BLaER1 (cell line): ENCODE measurements around the gene DPP9.

ENCODE experiments used
- H3K27ac ChIP-seq: shearing (Covaris generic); formaldehyde crosslinking; 2 replicates; pipeline ENCODE4 v1.8.1; 2022
- H3K27me3 ChIP-seq: shearing (Covaris generic); formaldehyde crosslinking; 2 replicates; pipeline ENCODE4 v1.8.1; 2022
- H3K36me3 ChIP-seq: shearing (Covaris generic); formaldehyde crosslinking; 2 replicates; pipeline ENCODE4 v1.8.1; 2022
- H3K4me1 ChIP-seq: shearing (Covaris generic); formaldehyde crosslinking; 2 replicates; pipeline ENCODE4 v1.8.1; 2022
- H3K4me2 ChIP-seq: shearing (Covaris generic); formaldehyde crosslinking; 2 replicates; pipeline ENCODE4 v1.8.1; 2022
- H3K4me3 ChIP-seq: shearing (Covaris generic); formaldehyde crosslinking; 2 replicates; pipeline ENCODE4 v1.8.1; 2022
- H3K9ac ChIP-seq: shearing (Covaris generic); formaldehyde crosslinking; 2 replicates; pipeline ENCODE4 v1.8.1; 2022
- H3K9me3 ChIP-seq: shearing (Covaris generic); formaldehyde crosslinking; 2 replicates; pipeline ENCODE4 v1.8.1; 2022
- H4K20me1 ChIP-seq: shearing (Covaris generic); formaldehyde crosslinking; 2 replicates; pipeline ENCODE4 v1.8.1; 2022
- Cebpa-rat ChIP-seq: shearing (Covaris generic); IDR thresholded peaks from 2 replicates; pipeline ENCODE4 v1.8.1; 2022

The DPP9 gene

DNA sequence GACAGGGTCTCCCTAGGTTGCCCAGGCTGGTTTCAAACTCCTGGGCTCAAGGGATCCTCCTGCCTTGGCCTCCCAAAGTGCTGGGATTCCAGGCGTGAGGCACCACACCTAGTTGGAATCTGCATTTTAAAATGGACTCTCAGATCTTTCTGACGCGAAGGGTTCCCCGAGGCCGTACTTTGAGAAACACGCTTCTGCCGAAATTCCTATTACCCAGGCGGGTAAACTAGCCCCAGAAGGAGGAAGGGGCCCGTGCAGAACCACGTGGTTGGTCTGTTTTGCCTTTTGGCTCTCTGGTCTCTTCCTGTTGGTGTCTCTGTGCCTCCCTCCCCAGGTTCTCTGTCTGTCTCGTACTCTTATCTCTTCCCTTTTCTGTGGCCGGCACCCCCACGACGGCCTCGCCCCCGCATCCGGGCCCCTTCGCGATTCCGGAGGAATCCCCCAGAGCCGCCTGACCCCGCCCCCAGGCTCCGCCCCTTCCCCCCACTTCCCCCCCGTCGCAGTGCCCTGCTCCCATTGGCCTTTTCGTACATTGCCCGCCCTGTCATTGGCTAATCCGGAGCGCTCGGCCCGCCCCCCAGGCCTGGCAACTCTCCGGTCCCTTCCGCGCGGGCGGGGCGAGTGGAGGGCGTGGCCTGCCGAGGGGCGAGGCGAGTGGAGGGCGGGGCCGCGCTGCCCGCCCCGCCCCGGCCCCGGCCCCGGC, 84.7 kb downstream of the DPP9 start, which contains the start of gene TNFAIP8L1:
Gene TNFAIP8L1, plus strand, starts transcription at position 689 of the 703 bp plus-strand sequence. CDS start 12,354 bp downstream, outside the sequence.
- Histone ChIP-seq H3K4me2 (peak within 1 kb of the TSS; percentile 97), H4K20me1 (no peaks in the 10 kb centered on the region), H3K4me3 (peak within 1 kb of the TSS; percentile 89), H3K36me3 (peaks cover 9% of the 10 kb centered on the region; the same call in 1 of the 2 replicates), H3K9me3 (no peaks in the 10 kb centered on the region), H3K4me1 (peaks cover 80% of the 10 kb centered on the region), H3K9ac (peak within 1 kb of the TSS; percentile 84), H3K27ac (peak within 1 kb of the TSS; percentile 86), H3K27me3 (no peaks in the 10 kb centered on the region)
- no peak for TF ChIP-seq Cebpa-rat

DNA sequence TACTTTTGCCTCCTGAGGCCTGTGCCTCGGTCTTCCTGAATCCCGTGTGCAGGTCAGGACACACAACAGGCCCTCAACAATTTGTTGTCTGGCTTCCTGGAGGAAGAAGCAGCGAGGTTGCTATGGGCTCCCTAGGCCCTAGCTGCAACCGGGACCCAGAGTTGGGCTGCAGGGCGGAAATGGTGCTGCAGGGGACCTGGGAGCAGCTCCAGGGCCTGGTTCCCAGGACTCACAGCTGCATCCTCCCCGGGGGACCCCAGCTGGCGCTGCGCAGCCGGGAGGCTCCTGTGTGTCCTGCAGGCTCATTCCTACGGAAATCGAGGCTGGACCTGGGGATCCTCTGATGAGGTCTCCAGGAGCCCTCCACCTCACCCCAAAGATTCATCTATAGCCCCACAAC, 85.3 kb downstream of the DPP9 start:
- Histone ChIP-seq H3K4me2 (peak overlapping the region; percentile 92), H4K20me1 (no peaks in the 10 kb centered on the region), H3K4me1 (peaks cover 78% of the 10 kb centered on the region), H3K9me3 (no peaks in the 10 kb centered on the region), H3K4me3 (peak overlapping the region; percentile 51), H3K27me3 (no peaks in the 10 kb centered on the region), H3K9ac (peak overlapping the region; percentile 71), H3K27ac (peak overlapping the region; percentile 86), H3K36me3 (peaks cover 4% of the 10 kb centered on the region; the same call in 1 of the 2 replicates)
- TF ChIP-seq Cebpa-rat: no peak

DNA sequence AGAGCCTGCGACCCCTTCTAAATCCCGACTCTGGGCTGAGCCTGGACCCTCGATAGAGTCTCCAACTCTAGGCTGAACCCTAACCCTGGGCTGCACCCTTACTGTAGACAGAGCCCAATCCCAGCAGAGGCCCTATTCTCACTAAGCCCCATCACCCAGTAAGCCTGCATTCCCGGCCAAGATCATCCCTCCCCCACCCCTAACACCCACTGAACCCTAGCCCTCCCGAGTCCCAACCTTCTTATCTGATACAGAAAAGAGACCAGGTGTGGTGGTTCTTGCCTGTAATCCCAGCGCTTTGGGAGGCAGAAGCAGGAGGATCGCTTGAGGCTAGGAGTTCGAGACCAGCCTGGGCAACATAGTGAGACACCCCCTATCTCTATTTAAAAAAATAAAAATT, 86.9 kb downstream of the DPP9 start:
- peak overlapping the region; percentile 65 for H3K4me3 ChIP-seq
- H3K36me3 ChIP-seq: no peaks in the 10 kb centered on the region
- H4K20me1 ChIP-seq: no peaks in the 10 kb centered on the region
- no peak for TF ChIP-seq Cebpa-rat
- no peaks in the 10 kb centered on the region for H3K27me3 ChIP-seq
- H3K27ac ChIP-seq: peak overlapping the region; percentile 56; the same call in 1 of the 2 replicates
- H3K9me3 ChIP-seq: no peaks in the 10 kb centered on the region
- H3K9ac ChIP-seq: peak overlapping the region; percentile 74
- peaks cover 62% of the 10 kb centered on the region for H3K4me1 ChIP-seq
- H3K4me2 ChIP-seq: peak overlapping the region; percentile 90

DNA sequence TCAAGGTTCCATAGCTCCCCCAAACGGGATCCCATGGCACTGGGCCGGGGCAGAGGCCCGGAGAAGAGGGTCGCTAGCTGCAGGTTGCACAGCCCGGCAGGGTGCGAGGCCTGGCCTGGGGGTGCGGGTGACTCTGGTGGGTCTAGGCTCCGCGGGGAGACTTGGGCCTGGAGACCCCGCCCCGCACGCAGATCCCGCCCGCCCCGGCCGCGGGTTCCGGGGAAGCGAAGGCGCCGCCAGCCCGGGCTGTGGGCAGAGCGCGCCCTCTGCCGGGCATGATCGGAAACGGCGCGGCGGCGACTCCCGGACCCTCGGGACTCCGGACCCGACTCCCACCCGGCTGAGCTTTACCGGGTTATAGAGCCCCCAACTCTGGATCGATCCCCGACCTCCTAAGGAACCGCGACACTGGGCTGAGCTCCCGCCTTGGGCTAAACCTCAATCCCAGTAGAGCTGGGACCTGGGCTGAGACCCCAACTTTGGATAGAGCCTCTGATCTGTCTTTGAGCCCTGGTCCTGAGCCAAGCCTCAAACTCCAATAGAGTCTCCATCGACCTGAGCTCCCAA, 87.4 kb downstream of the DPP9 start:
- Histone ChIP-seq H4K20me1 (no peaks in the 10 kb centered on the region), H3K36me3 (no peaks in the 10 kb centered on the region), H3K4me2 (peak overlapping the region; percentile 90), H3K27me3 (no peaks in the 10 kb centered on the region), H3K9me3 (no peaks in the 10 kb centered on the region), H3K4me3 (peak overlapping the region; percentile 65), H3K4me1 (peaks cover 58% of the 10 kb centered on the region), H3K9ac (peak overlapping the region; percentile 74), H3K27ac (peak overlapping the region; percentile 69)
- TF ChIP-seq Cebpa-rat: no peak

DNA sequence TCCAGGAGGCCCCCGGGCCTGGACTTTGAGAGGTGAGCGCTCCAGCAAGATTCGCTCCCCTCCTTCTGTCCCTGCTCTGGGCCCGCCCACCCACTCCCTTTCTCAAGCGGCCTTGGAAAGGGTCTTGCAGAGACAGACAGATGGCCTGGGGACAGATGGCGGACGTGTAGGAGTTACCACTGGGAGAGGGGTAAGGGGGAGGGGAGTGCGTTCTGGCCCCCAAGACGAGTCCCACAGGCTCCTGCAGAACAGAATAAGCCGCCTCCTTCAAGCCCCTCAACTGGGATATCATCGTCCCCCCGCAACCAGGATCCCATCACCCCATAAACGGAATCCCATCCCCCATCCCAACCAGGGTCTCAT, 87.9 kb downstream of the DPP9 start:
- Histone ChIP-seq H3K4me1 (peaks cover 53% of the 10 kb centered on the region), H3K27me3 (no peaks in the 10 kb centered on the region), H3K36me3 (no peaks in the 10 kb centered on the region), H3K27ac (peak overlapping the region; percentile 69), H3K4me3 (peak overlapping the region; percentile 65), H3K4me2 (peak overlapping the region; percentile 90), H3K9ac (peak overlapping the region; percentile 74), H4K20me1 (no peaks in the 10 kb centered on the region), H3K9me3 (no peaks in the 10 kb centered on the region)
- TF ChIP-seq Cebpa-rat: no peak

DNA sequence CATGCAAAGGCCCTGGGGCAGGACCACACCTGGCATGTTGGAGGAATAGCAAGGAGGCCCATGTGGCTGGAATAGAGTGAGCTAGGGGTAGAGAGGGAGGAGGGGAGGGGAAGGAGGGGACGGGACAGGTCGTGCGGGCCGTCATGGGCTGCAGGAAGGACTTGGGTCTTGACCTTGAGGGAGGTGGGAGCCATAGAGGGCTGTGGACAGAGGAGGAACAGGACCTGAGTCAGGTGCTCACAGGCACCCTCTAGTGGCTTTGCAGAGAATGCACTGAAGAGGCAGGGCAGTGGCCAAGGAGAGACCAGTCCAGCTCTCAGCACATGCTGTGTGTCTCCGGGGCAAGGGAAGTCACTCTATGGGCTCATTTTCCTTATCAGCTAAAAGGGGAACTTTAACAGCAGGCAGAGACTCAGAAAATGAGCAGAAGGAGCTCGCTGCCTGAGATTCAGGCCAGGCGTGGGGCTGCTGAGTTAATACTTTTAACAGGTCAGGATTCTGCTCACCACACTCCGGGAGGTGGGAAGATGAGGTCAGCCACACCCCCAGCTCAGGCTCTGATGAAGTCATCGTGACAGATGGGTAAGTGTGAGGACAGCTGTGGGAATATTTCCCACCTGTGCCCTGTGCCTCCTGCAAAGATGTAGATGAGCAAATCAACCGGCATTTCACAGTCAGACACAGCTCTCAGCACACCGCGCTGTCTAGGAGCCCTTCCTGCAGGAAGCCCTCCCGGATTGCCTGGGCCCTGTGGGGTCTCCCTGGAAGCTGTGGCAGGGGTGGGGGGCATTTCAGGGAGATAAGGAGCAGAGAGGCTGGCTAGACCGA, 90.3 kb downstream of the DPP9 start:
- H3K9ac ChIP-seq: no peak overlapping the region
- TF ChIP-seq Cebpa-rat: no peak
- no peak overlapping the region for H3K4me3 ChIP-seq
- H3K4me1 ChIP-seq: peaks cover 36% of the 10 kb centered on the region
- H3K27me3 ChIP-seq: no peaks in the 10 kb centered on the region
- H3K36me3 ChIP-seq: no peaks in the 10 kb centered on the region
- H3K27ac ChIP-seq: no peak overlapping the region
- no peaks in the 10 kb centered on the region for H4K20me1 ChIP-seq
- H3K4me2 ChIP-seq: no peak overlapping the region
- H3K9me3 ChIP-seq: no peaks in the 10 kb centered on the region
